ENCODE measurements around the gene NAE1.

DNA sequence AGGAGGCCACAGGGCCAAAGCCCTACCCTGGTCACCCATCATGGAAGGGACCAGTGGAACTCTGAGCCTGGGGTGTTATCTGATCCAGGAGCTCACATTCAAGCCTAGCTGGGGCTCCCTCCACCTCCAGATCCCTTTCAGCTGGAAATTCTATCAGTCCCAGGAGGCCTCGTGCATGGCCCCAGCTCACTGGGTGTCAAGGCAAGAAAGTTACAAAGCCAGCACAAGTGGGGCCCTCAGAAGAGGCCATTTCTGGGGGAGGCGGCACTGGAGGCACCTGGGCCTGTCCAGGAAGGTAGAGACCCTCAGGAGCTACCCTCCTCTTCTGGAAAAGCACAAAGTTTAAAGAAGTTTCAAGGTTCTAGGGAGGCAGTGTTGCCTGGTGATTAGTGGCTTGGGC, 18.2 kb upstream of the NAE1 start:
- TF ChIP-seq, protein P1, sequence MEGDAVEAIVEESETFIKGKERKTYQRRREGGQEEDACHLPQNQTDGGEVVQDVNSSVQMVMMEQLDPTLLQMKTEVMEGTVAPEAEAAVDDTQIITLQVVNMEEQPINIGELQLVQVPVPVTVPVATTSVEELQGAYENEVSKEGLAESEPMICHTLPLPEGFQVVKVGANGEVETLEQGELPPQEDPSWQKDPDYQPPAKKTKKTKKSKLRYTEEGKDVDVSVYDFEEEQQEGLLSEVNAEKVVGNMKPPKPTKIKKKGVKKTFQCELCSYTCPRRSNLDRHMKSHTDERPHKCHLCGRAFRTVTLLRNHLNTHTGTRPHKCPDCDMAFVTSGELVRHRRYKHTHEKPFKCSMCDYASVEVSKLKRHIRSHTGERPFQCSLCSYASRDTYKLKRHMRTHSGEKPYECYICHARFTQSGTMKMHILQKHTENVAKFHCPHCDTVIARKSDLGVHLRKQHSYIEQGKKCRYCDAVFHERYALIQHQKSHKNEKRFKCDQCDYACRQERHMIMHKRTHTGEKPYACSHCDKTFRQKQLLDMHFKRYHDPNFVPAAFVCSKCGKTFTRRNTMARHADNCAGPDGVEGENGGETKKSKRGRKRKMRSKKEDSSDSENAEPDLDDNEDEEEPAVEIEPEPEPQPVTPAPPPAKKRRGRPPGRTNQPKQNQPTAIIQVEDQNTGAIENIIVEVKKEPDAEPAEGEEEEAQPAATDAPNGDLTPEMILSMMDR (conservative IDR thresholded peaks at IDR 0.05 in 1 of 2, IDR thresholded peaks at IDR 0.05 in 1 of 2; ENCODE audit: low read depth in 1 of 2, low read length in 2 of 2), result no peak
- no peak for TF ChIP-seq EZH2 (IDR thresholded peaks at IDR 0.05; ENCODE audit: low read length, missing control alignments)
